Upper lobe of left lung (tissue), 4 donors: Measurements from ENCODE around the gene MTF2.

Experiments
- POLR2A ChIP-seq, 4 donors: fragments of 450-650 bp; IDR thresholded peaks; one replicate each; pipeline ENCODE4 v1.5.1; 2016 to 2017; ENCODE audit warnings: antibody characterized with exemption in 4 of 4, mild to moderate bottlenecking in 2 of 4
- POLR2AphosphoS5 ChIP-seq, 2 donors: sonication (generic); formaldehyde crosslinking; IDR thresholded peaks; one replicate each; pipeline ENCODE4 v1.5.1; 2017; ENCODE audit warnings: antibody characterized with exemption in 2 of 2
- TF ChIP-seq, protein P1 (sequence below), 6 experiments: fragments of 450-650 bp in 4 of 6; fragments of 200-600 bp in 2 of 6; sonication (generic) in 2 of 6; IDR thresholded peaks; one replicate each; pipeline ENCODE4 v1.5.1; 2016 to 2019; ENCODE audit warnings: antibody characterized with exemption in 6 of 6

DNA sequence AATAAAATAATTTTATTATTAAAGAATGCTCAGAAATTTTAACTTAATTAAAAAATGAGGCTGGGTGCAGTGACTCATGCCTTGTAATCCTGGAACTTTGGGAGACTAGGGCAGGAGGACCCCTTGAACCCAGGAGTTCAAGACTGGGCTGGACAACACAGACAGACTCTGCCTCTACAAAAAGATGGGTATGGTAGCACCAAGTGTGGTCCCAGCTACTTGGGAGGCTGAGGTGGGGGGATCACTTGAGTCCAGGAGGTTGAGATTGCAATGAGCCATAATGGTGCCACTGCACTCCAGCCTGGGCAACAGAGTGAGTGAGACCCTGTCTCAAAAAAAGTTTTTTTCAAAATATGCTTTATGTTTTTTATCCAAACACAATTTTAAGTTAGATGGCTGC is 75.8 kb downstream of the MTF2 start:
- TF ChIP-seq, protein P1, sequence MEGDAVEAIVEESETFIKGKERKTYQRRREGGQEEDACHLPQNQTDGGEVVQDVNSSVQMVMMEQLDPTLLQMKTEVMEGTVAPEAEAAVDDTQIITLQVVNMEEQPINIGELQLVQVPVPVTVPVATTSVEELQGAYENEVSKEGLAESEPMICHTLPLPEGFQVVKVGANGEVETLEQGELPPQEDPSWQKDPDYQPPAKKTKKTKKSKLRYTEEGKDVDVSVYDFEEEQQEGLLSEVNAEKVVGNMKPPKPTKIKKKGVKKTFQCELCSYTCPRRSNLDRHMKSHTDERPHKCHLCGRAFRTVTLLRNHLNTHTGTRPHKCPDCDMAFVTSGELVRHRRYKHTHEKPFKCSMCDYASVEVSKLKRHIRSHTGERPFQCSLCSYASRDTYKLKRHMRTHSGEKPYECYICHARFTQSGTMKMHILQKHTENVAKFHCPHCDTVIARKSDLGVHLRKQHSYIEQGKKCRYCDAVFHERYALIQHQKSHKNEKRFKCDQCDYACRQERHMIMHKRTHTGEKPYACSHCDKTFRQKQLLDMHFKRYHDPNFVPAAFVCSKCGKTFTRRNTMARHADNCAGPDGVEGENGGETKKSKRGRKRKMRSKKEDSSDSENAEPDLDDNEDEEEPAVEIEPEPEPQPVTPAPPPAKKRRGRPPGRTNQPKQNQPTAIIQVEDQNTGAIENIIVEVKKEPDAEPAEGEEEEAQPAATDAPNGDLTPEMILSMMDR (IDR thresholded peaks at IDR 0.05) = no peak
- TF ChIP-seq POLR2A (IDR thresholded peaks at IDR 0.05) (no peak), POLR2AphosphoS5 (IDR thresholded peaks at IDR 0.05) (no peak)
